ENCODE results near the gene MIPOL1.

The MIPOL1 gene

GRCh38 chr14:37583358-37584210 is 385.8 kb downstream of the MIPOL1 start:
- no peak overlapping the region for H3K4me3 ChIP-seq (ENCODE audit: low read depth, low read length)
- in situ Hi-C loops (cut with HindIII; ENCODE audit: low sequenced_read_pairs): no loop called here
- no peak for DNase-seq (ENCODE audit: low read depth, low spot score)
- TF ChIP-seq CTCF (IDR thresholded peaks at IDR 0.05; ENCODE audit: low read depth, low read length): no peak

GRCh38 chr14:37584211-37585100 is 386.7 kb downstream of the MIPOL1 start:
- no peak overlapping the region for H3K4me3 ChIP-seq (ENCODE audit: low read depth, low read length)
- in situ Hi-C loops (cut with HindIII; ENCODE audit: low sequenced_read_pairs): no loop called here
- no peak for TF ChIP-seq CTCF (IDR thresholded peaks at IDR 0.05; ENCODE audit: low read depth, low read length)
- DNase-seq (ENCODE audit: low read depth, low spot score): no peak

- TF ChIP-seq CTCF (IDR thresholded peaks at IDR 0.05; ENCODE audit: low read depth, low read length): no peak
- DNase-seq (ENCODE audit: low read depth, low spot score): no peak
- no peak overlapping the region for H3K4me3 ChIP-seq (ENCODE audit: low read depth, low read length)
- in situ Hi-C loops (cut with HindIII; ENCODE audit: low sequenced_read_pairs): no loop called here
Observed at GRCh38 chr14:37585101-37585511, 387.4 kb downstream of the MIPOL1 start.

- DNase-seq (ENCODE audit: low read depth, low spot score): peak; percentile 3
- no peak overlapping the region for H3K4me3 ChIP-seq (ENCODE audit: low read depth, low read length)
- no peak for TF ChIP-seq CTCF (IDR thresholded peaks at IDR 0.05; ENCODE audit: low read depth, low read length)
- in situ Hi-C loops (cut with HindIII; ENCODE audit: low sequenced_read_pairs): no loop called here
Observed at GRCh38 chr14:37585971-37586796, 388.4 kb downstream of the MIPOL1 start.

GRCh38 chr14:37586797-37587130 is 389.0 kb downstream of the MIPOL1 start:
- no peak for DNase-seq (ENCODE audit: low read depth, low spot score)
- in situ Hi-C loops (cut with HindIII; ENCODE audit: low sequenced_read_pairs): no loop called here
- TF ChIP-seq CTCF (IDR thresholded peaks at IDR 0.05; ENCODE audit: low read depth, low read length): no peak
- H3K4me3 ChIP-seq (ENCODE audit: low read depth, low read length): no peak overlapping the region
